HuH-7.5 (cell line): ENCODE data around the gene MVD.

Experiments
- DNase-seq: peaks from one replicate; pipeline ENCODE4 v3.0.0; 2011; ENCODE audit warnings: low spot score

The MVD gene

GRCh38 chr16:88606148-88606757, 56.6 kb downstream of the MVD start:
- DNase-seq = no peak

- DNase-seq = no peak
Measured at GRCh38 chr16:88605186-88606147, 57.4 kb downstream of the MVD start.

GRCh38 chr16:88602091-88602490, 60.8 kb downstream of the MVD start:
- DNase-seq = peak; percentile 75
